Activated naive CD8-positive, alpha-beta T cell (primary cell): ENCODE results near the gene ZBTB26.
"Not testable (repeated sequence)": the region's sequence is repeated elsewhere in the genome, so short reads cannot be mapped to it uniquely, and the experiment has no call there.

Source experiments
- H3K27ac Mint-ChIP-seq: one replicate; pipeline ENCODE4 v1.8.0; 2021; ENCODE audit warnings: mixed read lengths
- H3K27me3 Mint-ChIP-seq: one replicate; pipeline ENCODE4 v1.8.0; 2021; ENCODE audit warnings: mixed read lengths
- H3K36me3 Mint-ChIP-seq: one replicate; pipeline ENCODE4 v1.8.0; 2021; ENCODE audit warnings: mixed read lengths
- H3K4me1 Mint-ChIP-seq: one replicate; pipeline ENCODE4 v1.8.0; 2021; ENCODE audit warnings: low read depth, mixed read lengths
- H3K4me3 Mint-ChIP-seq: one replicate; pipeline ENCODE4 v1.8.0; 2021; ENCODE audit warnings: mild to moderate bottlenecking, mixed read lengths
- H3K9me3 Mint-ChIP-seq: one replicate; pipeline ENCODE4 v1.8.0; 2021; ENCODE audit warnings: low read depth, mixed read lengths

Gene ZBTB26

DNA sequence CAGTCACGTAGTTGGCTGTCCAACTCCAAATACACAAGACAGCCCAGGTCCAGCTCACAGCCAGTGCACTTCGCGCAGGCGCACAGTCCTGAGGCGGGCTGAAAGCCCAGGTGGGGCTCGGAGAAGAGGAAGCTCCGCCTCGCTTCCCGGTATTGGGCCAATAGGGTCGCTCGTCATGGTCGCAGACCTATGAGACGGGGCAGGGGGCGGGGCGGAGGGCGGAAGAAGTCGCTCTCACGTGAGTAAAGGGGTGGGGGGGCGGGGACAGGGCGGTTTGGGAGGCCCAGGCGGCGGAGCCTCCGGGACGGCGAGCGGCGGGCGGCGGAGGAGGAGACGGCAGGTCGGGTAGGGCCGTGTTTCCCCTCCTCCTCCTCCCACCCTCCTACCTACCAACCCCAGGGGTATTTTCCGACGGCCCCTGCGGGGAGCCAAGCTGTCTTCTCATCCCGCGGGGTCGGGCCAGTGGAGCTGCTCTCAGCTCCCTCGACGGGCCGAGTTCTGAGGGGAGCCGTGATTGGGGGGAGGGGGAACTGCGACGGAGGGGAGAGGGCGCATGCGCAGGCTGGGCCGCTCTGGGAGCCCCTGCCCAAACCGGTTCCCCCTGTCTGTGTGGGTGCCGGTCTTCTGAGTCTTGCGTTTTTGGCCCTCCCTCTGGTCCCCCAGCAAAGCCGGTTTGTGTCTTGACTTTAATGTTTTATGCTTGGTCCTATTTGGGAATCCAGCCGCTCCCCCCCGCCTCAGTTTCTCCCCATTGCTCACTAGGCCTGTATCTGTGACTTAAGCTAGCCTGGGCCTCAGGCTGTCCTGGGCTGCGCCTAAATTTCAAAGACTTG is 9.7 kb upstream of the ZBTB26 start, which contains the start of gene RABGAP1:
RABGAP1 (plus strand) TSS at position 272 of the 833 bp plus-strand sequence. CDS start 16,040 bp downstream, outside the sequence.
- Mint-ChIP-seq H3K27me3 (no peaks in the 10 kb centered on the region), H3K4me1 (peaks cover 41% of the 10 kb centered on the region), H3K9me3 (no peaks in the 10 kb centered on the region), H3K4me3 (peak within 1 kb of the TSS; percentile 98), H3K27ac (peak within 1 kb of the TSS; percentile 81), H3K36me3 (peaks cover 5% of the 10 kb centered on the region)

DNA sequence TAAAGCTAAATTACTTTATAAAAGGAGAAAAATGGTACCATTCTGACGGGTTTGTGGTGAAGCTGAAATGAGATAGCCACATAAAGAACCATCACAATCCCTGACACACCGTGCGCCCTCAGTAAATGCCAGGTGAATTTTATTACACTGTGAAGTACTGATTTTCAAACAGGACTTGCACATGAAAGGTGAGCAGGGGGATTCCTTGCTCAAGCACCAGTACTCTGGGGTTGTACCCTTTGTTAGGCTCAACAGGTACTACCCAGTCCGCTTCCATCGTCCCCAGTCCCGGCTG is 9.1 kb upstream of the ZBTB26 start:
- peak overlapping the region; percentile 98 for H3K4me3 Mint-ChIP-seq
- H3K36me3 Mint-ChIP-seq: peaks cover 3% of the 10 kb centered on the region
- H3K9me3 Mint-ChIP-seq: no peaks in the 10 kb centered on the region
- peak overlapping the region; percentile 69 for H3K27ac Mint-ChIP-seq
- peaks cover 36% of the 10 kb centered on the region for H3K4me1 Mint-ChIP-seq
- H3K27me3 Mint-ChIP-seq: no peaks in the 10 kb centered on the region

DNA sequence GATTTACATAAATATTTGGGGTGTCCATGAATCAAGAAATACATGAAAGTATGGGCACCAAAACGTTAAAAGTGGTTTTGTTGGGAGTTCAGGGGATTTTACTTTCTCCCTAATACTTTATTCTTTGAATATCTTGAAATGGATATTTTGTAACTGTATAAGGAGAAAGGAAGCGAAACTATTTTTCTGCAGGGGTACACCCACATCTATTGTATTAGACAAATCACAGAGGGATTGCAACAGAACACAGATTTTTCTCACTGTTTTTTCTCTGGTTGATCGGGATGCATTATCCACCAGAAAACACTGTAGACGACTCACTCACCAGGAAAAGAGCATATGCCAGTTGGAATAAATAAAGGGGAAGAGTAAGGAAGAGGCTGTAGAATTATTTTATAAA is 8.3 kb upstream of the ZBTB26 start:
- Mint-ChIP-seq H3K4me1 (peaks cover 34% of the 10 kb centered on the region), H3K27me3 (no peaks in the 10 kb centered on the region), H3K27ac (no peak overlapping the region), H3K36me3 (peaks cover 2% of the 10 kb centered on the region), H3K4me3 (no peak overlapping the region), H3K9me3 (no peaks in the 10 kb centered on the region)

DNA sequence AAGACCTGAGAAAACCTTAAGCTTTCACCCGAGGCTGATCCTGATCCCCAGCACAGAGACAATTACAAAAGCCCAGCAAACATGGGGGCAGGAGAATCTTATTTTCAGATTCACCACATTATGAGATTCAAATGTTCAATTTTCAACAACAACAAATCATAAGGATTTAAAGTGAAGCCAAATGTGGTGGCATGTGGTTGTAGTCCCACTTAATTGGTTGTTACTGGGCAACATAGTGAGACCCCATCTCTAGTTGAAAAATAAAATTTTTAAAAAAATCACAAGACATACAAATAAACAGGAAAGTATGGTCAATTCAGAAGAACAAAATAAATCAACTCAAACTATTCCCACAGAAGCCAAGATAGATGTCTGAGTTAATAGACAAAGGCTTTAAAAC is 5.6 kb upstream of the ZBTB26 start:
- Mint-ChIP-seq H3K27ac (no peak overlapping the region), H3K9me3 (no peaks in the 10 kb centered on the region), H3K4me3 (no peak overlapping the region), H3K36me3 (peaks cover 2% of the 10 kb centered on the region), H3K27me3 (no peaks in the 10 kb centered on the region), H3K4me1 (peaks cover 34% of the 10 kb centered on the region)

DNA sequence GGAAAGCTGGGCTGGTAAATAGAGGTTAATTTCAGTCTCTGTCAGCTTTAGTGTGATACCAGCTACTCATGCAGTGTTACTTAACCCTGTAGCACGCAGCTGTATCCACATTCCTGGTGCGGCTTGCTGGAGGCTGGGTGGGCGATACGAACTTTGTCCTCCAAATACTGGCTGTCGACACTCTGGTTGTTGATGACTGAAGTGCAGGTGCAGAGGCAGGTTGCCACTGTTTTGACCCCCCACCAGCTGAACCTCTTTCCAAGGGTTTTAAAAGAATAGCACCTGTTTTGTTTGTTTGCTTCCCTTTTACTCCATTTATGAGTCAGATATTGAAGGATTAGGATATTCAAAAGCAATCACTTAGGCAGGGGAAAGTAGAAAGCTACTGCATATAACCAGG is 5.2 kb upstream of the ZBTB26 start:
- Mint-ChIP-seq H3K27ac (no peak overlapping the region), H3K9me3 (no peaks in the 10 kb centered on the region), H3K27me3 (no peaks in the 10 kb centered on the region), H3K36me3 (peaks cover 2% of the 10 kb centered on the region), H3K4me1 (peaks cover 31% of the 10 kb centered on the region), H3K4me3 (no peak overlapping the region)

DNA sequence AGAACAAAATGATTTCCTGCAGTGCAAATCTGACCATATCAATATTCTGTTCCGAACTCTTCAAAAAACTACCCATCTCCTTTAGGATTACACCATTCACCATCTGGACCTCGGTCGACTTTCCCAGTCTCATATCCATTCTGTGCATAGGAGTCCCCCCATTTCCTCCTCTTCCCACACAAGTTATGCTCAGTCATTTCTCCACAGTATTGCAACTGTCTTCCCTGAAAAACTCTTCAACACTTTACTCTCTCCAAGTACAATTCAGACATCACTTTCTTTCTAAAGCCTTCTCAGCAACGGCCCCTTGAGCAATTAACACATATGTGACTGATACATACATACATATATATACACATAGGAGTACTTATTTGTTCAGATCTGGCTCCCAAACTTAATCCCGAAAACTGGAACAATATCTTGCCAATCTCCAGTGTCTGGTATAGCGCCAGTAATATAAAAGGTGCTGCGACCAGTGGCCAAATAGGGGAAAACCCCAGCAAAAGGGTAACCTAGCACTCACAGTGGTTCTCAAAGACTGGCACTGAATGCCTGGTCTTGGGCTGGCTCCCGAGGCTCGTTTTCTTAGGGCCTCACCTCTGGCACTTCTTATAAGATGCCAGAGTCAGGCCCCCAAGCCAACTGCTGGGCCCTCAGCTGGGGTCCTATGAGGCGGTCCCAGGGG is 629 bp downstream of the ZBTB26 start:
- Mint-ChIP-seq H3K27me3 (no peaks in the 10 kb centered on the region), H3K4me3 (no peak overlapping the region), H3K4me1 (peaks cover 20% of the 10 kb centered on the region), H3K9me3 (no peaks in the 10 kb centered on the region), H3K36me3 (no peaks in the 10 kb centered on the region), H3K27ac (no peak overlapping the region)

DNA sequence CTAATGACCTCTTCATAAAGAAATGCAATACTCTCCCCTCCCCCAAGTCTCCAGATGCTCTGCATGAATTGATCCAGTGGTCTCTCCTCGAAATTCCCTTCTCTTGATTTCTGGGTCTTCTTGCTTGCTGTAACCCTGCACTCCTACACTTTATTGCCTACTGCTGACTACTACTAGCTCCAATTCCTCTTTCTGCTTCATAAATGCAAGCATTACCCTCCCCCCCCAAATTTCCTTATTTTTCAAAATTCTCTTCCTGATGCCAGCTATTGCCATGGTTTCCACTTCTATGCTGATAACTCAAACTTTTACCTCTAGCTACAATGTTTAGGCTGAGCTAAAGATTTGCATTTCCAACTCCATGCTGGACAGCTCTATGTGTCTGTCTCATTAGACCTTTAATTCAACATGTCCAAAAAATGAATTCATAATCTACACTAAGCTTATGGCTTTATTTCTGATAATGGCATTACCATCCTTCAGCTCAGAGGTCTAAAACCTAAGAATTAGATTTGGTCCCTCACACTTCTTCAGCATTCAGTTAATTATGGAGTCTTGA is 1.4 kb downstream of the ZBTB26 start:
- no peak overlapping the region for H3K27ac Mint-ChIP-seq
- no peaks in the 10 kb centered on the region for H3K27me3 Mint-ChIP-seq
- H3K4me3 Mint-ChIP-seq: no peak overlapping the region
- H3K36me3 Mint-ChIP-seq: no peaks in the 10 kb centered on the region
- no peaks in the 10 kb centered on the region for H3K9me3 Mint-ChIP-seq
- peaks cover 17% of the 10 kb centered on the region for H3K4me1 Mint-ChIP-seq

DNA sequence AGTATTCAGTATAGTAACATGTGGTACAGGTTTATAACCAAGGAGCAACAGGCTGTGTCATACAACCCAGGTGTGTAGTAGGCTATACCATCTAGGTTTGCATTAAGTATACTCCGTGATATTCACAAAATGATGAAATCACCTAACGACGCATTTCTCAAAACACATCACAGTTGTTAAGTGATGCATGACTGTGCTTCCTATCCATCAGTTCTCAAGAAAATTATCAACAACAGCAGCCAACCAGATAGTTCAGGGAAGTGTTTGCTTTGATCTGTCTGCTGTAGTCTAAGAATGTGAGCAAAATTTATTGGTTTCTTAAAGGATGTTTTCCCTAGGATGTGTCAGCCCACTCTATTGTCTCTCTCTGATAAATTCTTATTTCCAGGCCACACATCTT is 7.4 kb downstream of the ZBTB26 start:
- Mint-ChIP-seq H3K36me3 (peaks cover 2% of the 10 kb centered on the region), H3K9me3 (no peaks in the 10 kb centered on the region), H3K27ac (no peak overlapping the region), H3K27me3 (no peaks in the 10 kb centered on the region), H3K4me3 (no peak overlapping the region), H3K4me1 (peaks cover 4% of the 10 kb centered on the region)

DNA sequence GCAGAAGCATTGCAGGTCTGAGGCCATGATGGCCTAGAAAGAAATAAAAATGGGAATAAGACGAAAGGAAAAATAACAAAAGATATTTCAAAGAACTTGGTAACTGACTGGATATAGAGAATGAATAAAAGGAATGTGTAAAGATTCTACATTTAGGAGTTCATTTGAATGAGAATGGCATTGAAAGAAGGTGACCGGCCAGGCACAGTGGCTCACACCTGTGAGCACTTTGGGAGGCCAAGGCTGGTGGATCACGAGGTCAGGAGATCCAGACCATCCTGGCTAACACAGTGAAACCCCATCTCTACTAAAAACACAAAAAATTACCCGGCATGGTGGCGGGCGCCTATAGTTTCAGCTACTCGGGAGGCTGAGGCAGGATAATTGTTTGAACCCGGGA is 8.6 kb downstream of the ZBTB26 start:
- Mint-ChIP-seq H3K9me3 (no peaks in the 10 kb centered on the region), H3K36me3 (peaks cover 7% of the 10 kb centered on the region), H3K27me3 (no peaks in the 10 kb centered on the region), H3K4me3 (no peak overlapping the region), H3K4me1 (peaks cover 4% of the 10 kb centered on the region), H3K27ac (no peak overlapping the region)

DNA sequence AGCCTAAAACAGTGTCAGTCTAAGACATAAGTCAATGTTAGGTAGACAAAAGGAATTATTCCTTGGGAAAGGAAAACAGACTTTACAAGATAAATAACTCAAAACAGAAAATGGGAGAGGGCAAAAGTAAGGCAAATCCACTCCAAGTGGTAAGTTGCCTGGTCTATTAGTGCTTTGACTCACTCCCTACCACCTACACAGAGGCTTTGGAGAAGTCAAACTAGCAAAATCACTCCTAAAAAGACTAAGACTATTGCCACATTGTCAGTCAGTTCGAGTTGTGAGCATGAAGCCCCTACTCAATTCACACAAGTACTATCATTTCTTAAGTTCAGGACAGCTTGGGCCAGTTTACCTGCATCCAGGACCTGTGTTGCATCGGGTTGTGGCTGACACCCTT is 13.0 kb downstream of the ZBTB26 start:
- Mint-ChIP-seq H3K27ac (no peak overlapping the region), H3K4me1 (peaks cover 2% of the 10 kb centered on the region), H3K9me3 (no peaks in the 10 kb centered on the region), H3K4me3 (no peak overlapping the region), H3K36me3 (peaks cover 7% of the 10 kb centered on the region), H3K27me3 (no peaks in the 10 kb centered on the region)

DNA sequence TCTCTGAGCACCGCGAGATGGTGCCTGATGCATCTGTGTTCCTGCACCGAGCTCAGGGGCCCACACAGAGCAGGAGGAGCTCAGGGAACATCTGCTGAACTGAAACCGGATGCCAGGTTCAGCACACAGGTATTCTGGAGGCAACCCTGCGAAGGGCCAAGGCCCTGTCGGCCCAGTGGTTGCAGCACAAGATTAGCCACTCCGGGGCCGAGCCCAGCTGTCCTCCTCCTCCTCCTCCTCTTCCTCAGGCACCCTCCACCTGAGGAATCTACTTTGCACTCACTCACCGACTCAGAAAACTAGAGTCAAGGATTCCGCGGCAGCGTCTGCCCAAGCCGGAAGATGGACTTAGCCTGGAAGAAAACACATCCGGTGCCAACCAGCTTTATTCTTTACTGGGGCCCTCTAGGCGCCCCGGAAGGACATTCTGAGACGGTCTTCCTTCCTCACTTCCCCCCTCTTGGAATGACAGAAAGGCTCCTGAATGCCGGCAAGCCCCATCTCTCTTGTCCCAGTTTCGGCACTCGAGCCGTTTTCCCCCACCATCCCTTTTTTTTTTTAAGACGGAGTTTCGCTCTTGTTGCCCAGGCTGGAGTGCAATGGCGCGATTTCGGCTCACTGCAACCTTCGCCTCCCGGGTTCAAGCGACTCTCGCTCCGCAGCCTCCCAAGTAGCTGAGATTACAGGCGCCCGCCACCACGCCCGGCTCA is 18.2 kb downstream of the ZBTB26 start, which contains the start of gene ZBTB6:
ZBTB6 (minus strand) TSS at position 360 of the 710 bp plus-strand sequence. CDS start 1,251 bp downstream, outside the sequence.
- peak within 1 kb of the TSS; percentile 97 for H3K27ac Mint-ChIP-seq
- H3K4me3 Mint-ChIP-seq: peak within 1 kb of the TSS; percentile 98
- no peaks in the 10 kb centered on the region for H3K27me3 Mint-ChIP-seq
- H3K4me1 Mint-ChIP-seq: peaks cover 26% of the 10 kb centered on the region
- no peaks in the 10 kb centered on the region for H3K9me3 Mint-ChIP-seq
- peaks cover 8% of the 10 kb centered on the region for H3K36me3 Mint-ChIP-seq

DNA sequence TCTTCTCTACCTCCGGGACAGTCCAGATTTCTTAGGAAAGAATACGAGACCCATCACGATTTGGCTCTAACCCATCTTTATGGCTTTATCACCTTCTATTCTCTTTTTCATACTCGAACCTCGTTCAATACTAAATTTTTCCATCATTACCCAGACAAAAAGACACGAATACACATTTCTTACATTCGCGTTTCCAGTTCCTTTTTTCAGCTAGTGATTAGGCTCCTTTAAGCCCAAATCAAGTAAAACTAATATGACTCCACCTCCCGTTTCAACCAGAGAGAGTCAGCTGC is 18.7 kb downstream of the ZBTB26 start:
- H3K4me1 Mint-ChIP-seq: peaks cover 29% of the 10 kb centered on the region
- no peaks in the 10 kb centered on the region for H3K9me3 Mint-ChIP-seq
- H3K4me3 Mint-ChIP-seq: peak overlapping the region; percentile 98
- H3K36me3 Mint-ChIP-seq: peaks cover 6% of the 10 kb centered on the region
- peak overlapping the region; percentile 97 for H3K27ac Mint-ChIP-seq
- no peaks in the 10 kb centered on the region for H3K27me3 Mint-ChIP-seq

DNA sequence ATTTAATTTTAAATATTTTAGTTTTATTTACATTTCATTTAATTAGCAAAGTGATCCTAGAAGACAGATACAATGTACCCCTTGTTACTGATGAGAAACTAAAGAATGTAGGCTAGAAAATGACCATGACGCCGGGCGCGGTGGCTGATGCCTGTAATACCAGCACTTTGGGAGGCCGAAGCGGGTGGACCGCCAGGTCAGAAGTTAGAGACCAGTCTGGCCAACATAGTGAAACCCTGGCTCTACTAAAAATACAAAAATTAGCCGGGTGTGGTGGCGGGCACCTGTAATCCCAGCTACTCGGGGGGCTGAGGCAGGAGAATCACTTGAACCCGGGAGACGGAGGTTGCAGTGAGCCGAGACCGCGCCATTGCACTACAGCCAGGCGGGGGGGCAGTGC is 25.2 kb downstream of the ZBTB26 start:
- H3K27me3 Mint-ChIP-seq, H3K4me3 Mint-ChIP-seq, H3K9me3 Mint-ChIP-seq, H3K36me3 Mint-ChIP-seq, H3K27ac Mint-ChIP-seq: not testable (repeated sequence)
- H3K4me1 Mint-ChIP-seq: peaks cover 35% of the 10 kb centered on the region

DNA sequence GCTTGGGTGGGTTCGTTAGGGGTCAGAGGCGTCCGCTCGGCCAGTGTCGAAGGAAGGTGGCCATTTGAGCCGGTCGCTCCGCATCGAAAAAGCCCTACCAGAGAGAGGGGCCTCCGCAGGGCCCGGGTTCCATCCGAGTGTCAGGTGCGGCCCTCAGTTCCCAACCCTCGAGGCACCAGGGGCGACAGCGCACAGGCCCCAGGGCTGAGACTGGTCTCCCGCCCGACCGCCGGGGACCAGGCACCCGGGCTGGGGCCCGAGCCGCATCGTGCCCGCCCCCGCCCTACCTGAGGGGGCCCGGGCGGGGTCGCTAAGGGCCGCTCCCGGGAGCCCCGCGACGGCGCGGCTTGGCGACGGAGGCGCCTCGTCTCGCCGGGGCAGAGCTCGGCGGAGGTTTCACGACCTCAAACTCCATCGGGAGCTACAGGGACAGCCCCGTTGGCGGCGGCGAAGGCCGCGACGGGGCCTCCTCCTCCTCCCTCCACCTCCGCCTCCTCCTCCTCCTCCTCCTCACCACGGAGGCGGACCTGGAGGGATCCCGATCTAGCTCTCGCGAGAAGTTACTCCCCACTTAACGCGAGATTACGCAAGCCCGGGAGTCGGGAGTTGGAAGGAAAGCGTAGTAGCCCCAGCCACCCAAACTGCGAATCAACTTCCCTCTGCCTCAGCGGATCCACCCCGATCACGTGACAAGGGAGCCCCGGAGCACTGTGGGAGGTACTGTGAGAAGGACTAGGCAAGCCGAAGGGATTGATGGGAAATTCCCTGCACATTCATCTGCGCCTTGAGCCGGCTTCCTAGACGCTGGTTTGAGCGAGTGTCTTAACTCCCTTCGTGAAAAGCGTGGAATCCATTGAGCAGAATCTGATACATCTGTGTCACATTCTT is 26.2 kb downstream of the ZBTB26 start, which contains the start of gene RC3H2:
RC3H2 (minus strand) TSS at position 537 of the 888 bp plus-strand sequence. CDS start 7,850 bp downstream, outside the sequence.
- Mint-ChIP-seq H3K9me3 (no peaks in the 10 kb centered on the region), H3K4me3 (peak within 1 kb of the TSS; percentile 94), H3K27ac (peak within 1 kb of the TSS; percentile 98), H3K4me1 (peaks cover 40% of the 10 kb centered on the region), H3K36me3 (no peaks in the 10 kb centered on the region), H3K27me3 (no peaks in the 10 kb centered on the region)
